GM19467 (cell line): Measurements from ENCODE around the gene REXO4.
"Not testable (repeated sequence)": the region's sequence is repeated elsewhere in the genome, so short reads cannot be mapped to it uniquely, and the experiment has no call there.

ENCODE experiments used
- ATAC-seq: cut with Tn5 transposase; IDR thresholded peaks from one replicate; pipeline ENCODE4 v1.9.1; 2021; ENCODE audit warnings: mild to moderate bottlenecking, moderate library complexity; ENCODE audit not compliant: unreplicated experiment

The REXO4 gene

GRCh38 chr9:133421615-133422542 lies 4.1 kb upstream of the REXO4 start, which contains the start of gene ADAMTS13:
Gene ADAMTS13 (plus strand): TSS chr9:133422367. CDS start chr9:133422444, 77 bp downstream.
- ATAC-seq = no peak

- no peak for ATAC-seq
Measured at GRCh38 chr9:133420392-133420827, 2.6 kb upstream of the REXO4 start.

- no peak for ATAC-seq
Measured at GRCh38 chr9:133419005-133419404, 1.2 kb upstream of the REXO4 start.

DNA sequence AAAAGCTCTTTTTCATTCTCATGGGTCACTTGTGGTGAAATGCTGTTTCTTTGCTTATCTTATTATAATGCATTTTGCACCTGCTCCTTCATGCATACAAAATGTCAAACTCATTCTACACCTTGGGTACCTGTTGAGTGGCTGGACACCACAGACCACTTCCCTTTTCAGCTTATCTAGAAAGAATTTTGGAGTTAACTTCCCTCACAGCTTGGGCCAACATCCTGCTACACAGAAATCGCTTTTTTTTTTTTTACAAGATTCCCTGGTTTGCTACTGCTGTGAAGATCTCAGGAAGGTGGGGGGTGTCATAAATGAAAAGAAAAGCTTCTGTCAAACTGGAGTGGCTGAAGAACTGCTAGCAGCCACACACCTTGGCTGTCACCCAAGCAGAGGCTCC lies 2.6 kb downstream of the REXO4 start:
- no peak for ATAC-seq

- no peak for ATAC-seq
Measured at GRCh38 chr9:133408042-133408441, 9.8 kb downstream of the REXO4 start.

- ATAC-seq = no peak
Measured at GRCh38 chr9:133406480-133407307, 11.1 kb downstream of the REXO4 start.

DNA sequence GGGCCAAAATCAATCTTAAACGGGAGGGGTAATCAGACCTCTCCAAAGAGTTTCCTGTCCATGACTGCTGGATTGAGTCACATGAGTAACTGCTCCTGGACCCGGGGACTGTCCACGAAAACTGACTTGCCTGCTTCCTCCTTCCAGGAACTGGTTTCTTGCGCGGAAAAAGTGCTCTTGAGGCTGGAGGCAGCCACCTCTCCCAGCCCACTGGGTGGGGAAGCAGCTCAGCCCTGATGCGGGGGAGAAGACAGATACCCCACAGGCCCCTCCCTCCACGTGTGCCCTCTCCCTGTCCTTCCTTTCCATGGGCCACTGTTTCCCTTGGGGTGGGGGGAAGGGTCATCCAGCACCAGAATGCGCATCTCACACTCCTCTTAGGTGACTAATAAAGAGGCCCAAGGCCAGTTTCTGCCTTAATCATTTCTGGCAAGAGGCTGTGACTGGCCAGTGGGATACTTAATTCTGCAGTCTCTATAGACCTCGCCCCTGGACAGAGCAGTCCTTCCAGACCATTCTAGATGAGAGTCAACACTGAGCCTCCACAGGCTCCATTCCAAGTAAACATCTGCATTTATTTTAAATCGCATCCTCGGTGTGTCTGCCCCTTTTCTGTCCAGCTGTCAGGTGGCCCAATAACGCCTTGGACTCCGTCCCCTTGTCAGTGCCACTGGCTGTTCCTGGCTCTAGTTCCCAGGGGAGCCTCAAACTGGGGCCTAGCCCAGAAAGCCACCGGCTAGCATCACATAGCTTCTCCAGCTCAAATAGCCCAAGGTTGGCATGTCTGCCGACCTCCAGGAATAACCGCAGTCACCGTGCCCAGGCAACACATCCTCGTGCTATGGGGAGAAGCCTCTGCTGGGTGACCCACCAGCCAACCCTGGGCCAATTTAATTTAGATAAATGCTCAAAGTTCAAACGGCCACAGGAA lies 12.0 kb downstream of the REXO4 start:
- no peak for ATAC-seq

GRCh38 chr9:133404454-133405002 lies 13.3 kb downstream of the REXO4 start:
- no peak for ATAC-seq

GRCh38 chr9:133403766-133404453 lies 13.9 kb downstream of the REXO4 start:
- ATAC-seq = no peak

DNA sequence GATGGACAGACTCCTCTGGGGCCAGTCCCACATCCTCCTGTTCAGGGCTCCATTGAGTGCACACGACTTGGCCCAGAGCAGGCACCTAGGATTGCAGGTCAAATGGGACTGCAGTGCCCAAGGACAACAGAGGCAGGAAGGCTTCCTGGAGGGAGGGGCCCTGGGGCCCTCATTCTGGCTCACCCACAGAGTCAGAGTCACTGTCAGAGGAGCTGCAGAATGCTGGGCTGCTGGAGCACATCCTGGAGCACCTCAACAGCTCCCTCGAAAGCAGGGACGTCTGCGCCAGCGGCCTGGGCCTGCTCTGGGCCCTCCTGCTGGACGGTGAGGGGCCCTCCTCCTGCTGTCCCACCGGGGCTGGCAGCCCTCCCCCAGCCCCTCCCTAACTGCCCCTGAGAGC lies 15.1 kb downstream of the REXO4 start:
- no peak for ATAC-seq

GRCh38 chr9:133401588-133401987 lies 16.2 kb downstream of the REXO4 start:
- no peak for ATAC-seq

DNA sequence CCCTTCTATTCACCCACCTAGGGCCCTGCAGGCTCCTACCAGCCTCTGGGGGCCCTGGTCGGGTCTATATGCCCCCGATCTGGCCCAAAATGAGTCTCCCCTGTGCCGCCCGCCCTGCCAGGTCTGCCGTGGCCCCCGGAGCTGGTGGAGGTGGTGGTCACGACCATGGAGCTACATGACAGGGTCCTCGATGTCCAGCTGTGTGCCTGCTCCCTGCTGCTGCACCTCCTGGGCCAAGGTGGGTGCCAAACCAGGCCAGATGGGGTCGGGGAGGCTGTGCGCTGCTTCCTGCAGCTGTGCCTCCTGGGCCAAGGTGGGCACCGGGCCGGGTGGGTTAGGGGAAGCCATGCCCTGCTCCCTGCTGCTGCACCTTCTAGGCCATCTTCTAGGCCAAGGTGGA lies 17.5 kb downstream of the REXO4 start:
- ATAC-seq = no peak

DNA sequence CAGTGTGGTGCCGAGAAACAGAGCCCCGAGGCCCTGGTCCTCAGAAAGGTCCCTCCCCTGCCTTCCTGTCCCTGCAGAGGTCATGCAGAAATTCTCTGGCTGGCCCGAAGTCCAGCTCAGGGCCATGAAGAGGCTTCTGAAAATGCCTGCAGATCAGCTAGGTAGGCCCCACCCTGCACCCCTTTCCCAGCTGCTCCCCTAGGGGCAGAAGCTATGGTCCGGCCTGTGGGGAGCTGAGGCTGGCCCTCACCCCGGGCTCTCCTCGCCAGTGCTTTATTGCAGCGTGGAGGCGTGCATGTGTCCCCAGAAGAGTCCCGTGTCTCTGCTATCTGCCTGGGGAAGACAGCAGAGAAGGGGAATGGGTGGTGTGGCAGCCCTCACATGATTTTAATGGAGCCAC lies 19.9 kb downstream of the REXO4 start:
- ATAC-seq = no peak

- no peak for ATAC-seq
Measured at GRCh38 chr9:133397370-133397769, 20.4 kb downstream of the REXO4 start.

- no peak for ATAC-seq
Measured at GRCh38 chr9:133396952-133397351, 20.9 kb downstream of the REXO4 start.

- no peak for ATAC-seq
Measured at GRCh38 chr9:133394687-133395271, 23.0 kb downstream of the REXO4 start.

GRCh38 chr9:133393399-133393798 lies 24.4 kb downstream of the REXO4 start:
- ATAC-seq = no peak

DNA sequence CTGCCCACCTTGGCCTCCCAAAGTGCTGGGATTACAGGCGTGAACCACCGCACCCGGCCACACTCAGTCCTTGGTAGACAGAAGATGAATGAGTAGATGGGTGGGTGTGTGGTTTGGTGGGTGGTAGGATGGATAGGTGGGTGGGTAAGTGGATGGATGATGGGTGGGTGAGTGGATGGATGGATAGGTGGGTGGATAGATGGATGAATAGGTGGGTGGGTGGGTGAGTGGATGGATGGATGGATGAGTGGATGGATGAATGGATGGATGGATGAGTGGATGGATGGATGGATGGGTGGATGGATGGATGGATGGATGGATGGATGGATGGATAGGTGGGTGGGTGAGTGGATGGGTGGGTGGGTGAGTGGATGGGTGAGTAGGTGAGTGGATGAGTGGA lies 25.5 kb downstream of the REXO4 start:
- not testable (repeated sequence) for ATAC-seq

DNA sequence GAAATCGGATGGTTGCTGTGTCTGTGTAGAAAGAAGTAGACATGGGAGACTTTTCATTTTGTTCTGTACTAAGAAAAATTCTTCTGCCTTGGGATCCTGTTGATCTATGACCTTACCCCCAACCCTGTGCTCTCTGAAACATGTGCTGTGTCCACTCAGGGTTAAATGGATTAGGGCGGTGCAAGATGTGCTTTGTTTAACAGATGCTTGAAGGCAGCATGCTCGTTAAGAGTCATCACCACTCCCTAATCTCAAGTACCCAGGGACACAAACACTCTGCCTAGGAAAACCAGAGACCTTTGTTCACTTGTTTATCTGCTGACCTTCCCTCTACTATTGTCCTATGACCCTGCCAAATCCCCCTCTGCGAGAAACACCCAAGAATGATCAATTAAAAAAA lies 26.4 kb downstream of the REXO4 start:
- ATAC-seq = not testable (repeated sequence)
